ENCODE results near the gene QPRT. TPM values are rescaled to one million over a fixed set of nuclear protein-coding genes. Genes with fewer than 3 reads are reported as not detected.
"Not testable (repeated sequence)": the region's sequence is repeated elsewhere in the genome, so short reads cannot be mapped to it uniquely, and the experiment has no call there.

The QPRT gene
- total RNA-seq, 1 experiment from 2014 or later = 310 TPM

DNA sequence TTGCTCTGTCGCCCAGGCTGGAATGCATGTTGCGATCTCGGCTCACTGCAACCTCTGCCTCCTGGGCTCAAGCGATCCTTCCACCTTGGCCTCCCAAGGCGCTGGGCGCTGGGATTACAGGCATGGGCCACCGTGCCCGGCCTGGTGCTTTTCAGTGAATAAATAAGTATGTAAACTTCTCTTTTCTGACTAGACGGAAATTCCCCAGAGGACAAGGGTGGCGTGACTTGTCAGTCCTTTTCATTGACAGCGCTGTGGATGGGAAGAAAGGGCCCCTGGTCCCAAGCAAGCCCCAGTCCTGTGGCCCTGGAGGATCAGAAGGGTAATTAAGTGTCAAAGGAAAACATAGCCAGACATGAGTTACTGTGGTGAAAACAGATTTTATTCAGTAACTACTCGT, 25.5 kb upstream of the QPRT start:
- Histone ChIP-seq H3K9me3 (ENCODE audit: insufficient read depth, low read depth) (no peaks in the 10 kb centered on the region), H4K20me1 (ENCODE audit: insufficient read depth) (no peaks in the 10 kb centered on the region), H3K27me3 (ENCODE audit: insufficient read depth, low read depth) (no peaks in the 10 kb centered on the region), H3K79me2 (ENCODE audit: low read depth) (no peaks in the 10 kb centered on the region), H2AFZ (no peak overlapping the region), H3K4me1 (replicated peaks; ENCODE audit: insufficient read depth) (no peaks in the 10 kb centered on the region), H3K4me2 (no peak overlapping the region), H3K4me3 (no peak overlapping the region), H3K9me2 (ENCODE audit: insufficient read depth) (no peaks in the 10 kb centered on the region), H3K36me3 (ENCODE audit: low read depth) (no peaks in the 10 kb centered on the region), H3K27ac (no peak overlapping the region), H3F3A (ENCODE audit: insufficient read depth, low read depth) (no peaks in the 10 kb centered on the region)
- no TSS peak for BruUV-seq (replicated peaks)
- ChIA-PET CTCF (no interaction called here), POLR2A (ENCODE audit: unreplicated experiment) (no interaction called here)
- DNase-seq = no peak
- intact Hi-C loops (cut with micrococcal nuclease; ENCODE audit: unreplicated experiment) = no loop called here
- no peak for TF ChIP-seq EZH2 (IDR thresholded peaks at IDR 0.05; ENCODE audit: low read depth)
- TF ChIP-seq CTCF (conservative IDR thresholded peaks at IDR 0.05) = no peak

GRCh38 chr16:29653890-29654289, 25.1 kb upstream of the QPRT start:
- H3K79me2 ChIP-seq (ENCODE audit: low read depth); H3K4me3 ChIP-seq; intact Hi-C loops (cut with micrococcal nuclease; ENCODE audit: unreplicated experiment); H4K20me1 ChIP-seq (ENCODE audit: insufficient read depth); H3K36me3 ChIP-seq (ENCODE audit: low read depth); H3K4me1 ChIP-seq (replicated peaks; ENCODE audit: insufficient read depth); H3F3A ChIP-seq (ENCODE audit: insufficient read depth, low read depth); H3K27ac ChIP-seq; CTCF ChIA-PET; DNase-seq; H3K9me3 ChIP-seq (ENCODE audit: insufficient read depth, low read depth); H3K27me3 ChIP-seq (ENCODE audit: insufficient read depth, low read depth); H3K9me2 ChIP-seq (ENCODE audit: insufficient read depth); H2AFZ ChIP-seq; H3K4me2 ChIP-seq; BruUV-seq (replicated peaks); POLR2A ChIA-PET (ENCODE audit: unreplicated experiment): not testable (repeated sequence)

GRCh38 chr16:29656688-29657523, 22.1 kb upstream of the QPRT start:
- intact Hi-C loops (cut with micrococcal nuclease; ENCODE audit: unreplicated experiment) = no loop called here
- POLR2A ChIA-PET (ENCODE audit: unreplicated experiment) = interaction anchor here (0.5 to 0.7 kb wide), 2 partner anchors 17 to 204 kb away, joined by 13 to 17 read pairs; no protein-coding TSS in a partner anchor
- no TSS peak for BruUV-seq (replicated peaks)

More at GRCh38 chr16:29656688-29657523, 22.1 kb upstream of the QPRT start:
- H3K9me2 ChIP-seq (ENCODE audit: insufficient read depth) = no peaks in the 10 kb centered on the region
- H3K36me3 ChIP-seq (ENCODE audit: low read depth) = no peaks in the 10 kb centered on the region
- H2AFZ ChIP-seq = no peak overlapping the region
- no peak for DNase-seq
- no peak overlapping the region for H3K27ac ChIP-seq
- no peaks in the 10 kb centered on the region for H3K79me2 ChIP-seq (ENCODE audit: low read depth)
- no peaks in the 10 kb centered on the region for H3K4me1 ChIP-seq (replicated peaks; ENCODE audit: insufficient read depth)
- no peaks in the 10 kb centered on the region for H3K9me3 ChIP-seq (ENCODE audit: insufficient read depth, low read depth)
- no peaks in the 10 kb centered on the region for H3K27me3 ChIP-seq (ENCODE audit: insufficient read depth, low read depth)
- no peak overlapping the region for H3K4me3 ChIP-seq
- TF ChIP-seq CTCF (conservative IDR thresholded peaks at IDR 0.05) (no peak), EZH2 (IDR thresholded peaks at IDR 0.05; ENCODE audit: low read depth) (no peak)
- no peaks in the 10 kb centered on the region; the same call in 1 of the 2 replicates for H3F3A ChIP-seq (ENCODE audit: insufficient read depth, low read depth)
- no peak overlapping the region for H3K4me2 ChIP-seq
- no peaks in the 10 kb centered on the region for H4K20me1 ChIP-seq (ENCODE audit: insufficient read depth)
- CTCF ChIA-PET = no interaction called here
